ENCODE measurements around the gene ENTHD1.

ENTHD1 gene

GRCh38 chr22:39800790-39801520, 92.6 kb downstream of the ENTHD1 start:
- no peak for TF ChIP-seq EP300 (IDR thresholded peaks at IDR 0.05; ENCODE audit: borderline replicate concordance)
- TF ChIP-seq REST (IDR thresholded peaks at IDR 0.05; ENCODE audit: low read depth) = no peak
- TF ChIP-seq CREB1 (IDR thresholded peaks at IDR 0.05; ENCODE audit: low read depth) = no peak
- TF ChIP-seq MAX (IDR thresholded peaks at IDR 0.05) = no peak
- no peak for TF ChIP-seq NFIC (IDR thresholded peaks at IDR 0.05)
- TF ChIP-seq YY1 (IDR thresholded peaks at IDR 0.05; ENCODE audit: low read depth) = no peak
- no peak for TF ChIP-seq RAD21 (IDR thresholded peaks at IDR 0.05; ENCODE audit: low read depth)
- TF ChIP-seq ZBTB7A (IDR thresholded peaks at IDR 0.05; ENCODE audit: low read depth) = no peak
- no peak for TF ChIP-seq FOXM1 (IDR thresholded peaks at IDR 0.05; ENCODE audit: borderline replicate concordance, low read depth)
- no peak for TF ChIP-seq CEBPB (IDR thresholded peaks at IDR 0.05)
- no peak for TF ChIP-seq TCF12 (IDR thresholded peaks at IDR 0.05; ENCODE audit: low read depth)
- TF ChIP-seq TAF1 (IDR thresholded peaks at IDR 0.05; ENCODE audit: low read depth) = no peak
- no peak for TF ChIP-seq TEAD4 (IDR thresholded peaks at IDR 0.05)

GRCh38 chr22:39797528-39798147, 95.9 kb downstream of the ENTHD1 start:
- TF ChIP-seq CEBPB (IDR thresholded peaks at IDR 0.05) (no peak), TCF12 (IDR thresholded peaks at IDR 0.05; ENCODE audit: low read depth) (no peak), REST (IDR thresholded peaks at IDR 0.05; ENCODE audit: low read depth) (no peak), ZBTB7A (IDR thresholded peaks at IDR 0.05; ENCODE audit: low read depth) (no peak), RAD21 (IDR thresholded peaks at IDR 0.05; ENCODE audit: low read depth) (no peak)

GRCh38 chr22:39789788-39790187, 103.8 kb downstream of the ENTHD1 start:
- no peak for TF ChIP-seq YY1 (IDR thresholded peaks at IDR 0.05; ENCODE audit: low read depth)
- no peak for TF ChIP-seq EP300 (IDR thresholded peaks at IDR 0.05; ENCODE audit: borderline replicate concordance)
- TF ChIP-seq RAD21 (IDR thresholded peaks at IDR 0.05; ENCODE audit: low read depth) = no peak
- TF ChIP-seq USF1 (IDR thresholded peaks at IDR 0.05) = no peak
- TF ChIP-seq ZBTB7A (IDR thresholded peaks at IDR 0.05; ENCODE audit: low read depth) = no peak
- TF ChIP-seq CEBPB (IDR thresholded peaks at IDR 0.05) = no peak
- no peak for TF ChIP-seq TAF1 (IDR thresholded peaks at IDR 0.05; ENCODE audit: low read depth)
- no peak for TF ChIP-seq EGR1 (IDR thresholded peaks at IDR 0.05)
- no peak for TF ChIP-seq NFIC (IDR thresholded peaks at IDR 0.05)
- TF ChIP-seq FOXM1 (IDR thresholded peaks at IDR 0.05; ENCODE audit: borderline replicate concordance, low read depth) = no peak
- TF ChIP-seq MAX (IDR thresholded peaks at IDR 0.05) = no peak
- TF ChIP-seq CREB1 (IDR thresholded peaks at IDR 0.05; ENCODE audit: low read depth) = no peak
- TF ChIP-seq TEAD4 (IDR thresholded peaks at IDR 0.05) = no peak
- no peak for TF ChIP-seq REST (IDR thresholded peaks at IDR 0.05; ENCODE audit: low read depth)
- TF ChIP-seq TCF12 (IDR thresholded peaks at IDR 0.05; ENCODE audit: low read depth) = no peak

GRCh38 chr22:39785232-39785631, 108.3 kb downstream of the ENTHD1 start:
- no peak for TF ChIP-seq USF1 (IDR thresholded peaks at IDR 0.05)
- no peak for TF ChIP-seq ZBTB7A (IDR thresholded peaks at IDR 0.05; ENCODE audit: low read depth)
- no peak for TF ChIP-seq TCF12 (IDR thresholded peaks at IDR 0.05; ENCODE audit: low read depth)
- no peak for TF ChIP-seq RAD21 (IDR thresholded peaks at IDR 0.05; ENCODE audit: low read depth)
- no peak for TF ChIP-seq YY1 (IDR thresholded peaks at IDR 0.05; ENCODE audit: low read depth)
- TF ChIP-seq TAF1 (IDR thresholded peaks at IDR 0.05; ENCODE audit: low read depth) = no peak
- TF ChIP-seq FOXM1 (IDR thresholded peaks at IDR 0.05; ENCODE audit: borderline replicate concordance, low read depth) = no peak
- TF ChIP-seq CREB1 (IDR thresholded peaks at IDR 0.05; ENCODE audit: low read depth) = no peak
- TF ChIP-seq CEBPB (IDR thresholded peaks at IDR 0.05) = no peak
- TF ChIP-seq NFIC (IDR thresholded peaks at IDR 0.05) = no peak
- no peak for TF ChIP-seq EGR1 (IDR thresholded peaks at IDR 0.05)
- TF ChIP-seq MAX (IDR thresholded peaks at IDR 0.05) = no peak
- no peak for TF ChIP-seq EP300 (IDR thresholded peaks at IDR 0.05; ENCODE audit: borderline replicate concordance)
- no peak for TF ChIP-seq REST (IDR thresholded peaks at IDR 0.05; ENCODE audit: low read depth)
- TF ChIP-seq TEAD4 (IDR thresholded peaks at IDR 0.05) = no peak
